NCI-H146 treated with DMSO at 0.1 percent for 48 hours (cell line): ENCODE measurements around the gene DMBX1.

Source experiments
- DNase-seq: peaks from one replicate; lab custom pipeline; 2025; ENCODE audit not compliant: unreplicated experiment; lab: John Stamatoyannopoulos, UW

DMBX1 gene

GRCh38 chr1:46459315-46459714, 30.3 kb upstream of the DMBX1 start:
- DNase-seq: no peak

- no peak for DNase-seq
These were observed 28.4 kb upstream of the DMBX1 start for GRCh38 chr1:46461017-46461808.

DNA sequence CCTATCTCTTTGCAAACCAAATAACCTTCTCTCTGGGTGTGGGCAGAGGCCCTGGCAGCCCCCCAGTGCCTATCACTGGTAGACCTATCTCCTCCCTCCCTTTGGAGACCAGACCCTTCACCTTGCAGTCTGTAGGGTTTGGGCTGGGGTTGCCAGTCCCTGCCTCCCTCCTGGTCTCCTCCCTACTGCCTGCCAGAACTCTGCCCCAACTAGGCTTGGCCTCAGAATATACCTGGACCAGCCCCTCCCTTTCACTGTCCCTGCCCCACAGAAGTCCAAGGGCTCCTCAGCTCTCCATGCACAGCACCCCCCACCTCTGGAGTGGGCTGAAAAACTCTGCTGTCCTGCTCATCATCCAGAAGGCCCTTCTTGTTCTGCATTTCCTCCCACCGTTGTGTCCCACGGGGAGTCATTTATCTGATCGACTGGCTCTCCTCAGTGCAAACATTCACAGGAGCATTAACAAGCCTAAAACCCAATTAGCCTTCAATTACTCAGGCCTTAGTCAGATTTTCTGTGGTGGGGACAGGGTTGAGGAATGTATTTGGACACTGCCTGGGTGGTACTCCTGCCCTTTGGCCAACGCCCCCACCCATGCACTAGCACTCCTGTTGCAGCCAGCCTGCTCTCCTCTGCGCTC, 27.7 kb upstream of the DMBX1 start:
- DNase-seq: no peak

GRCh38 chr1:46464013-46464548, 25.6 kb upstream of the DMBX1 start:
- DNase-seq: no peak

GRCh38 chr1:46464915-46465314, 24.7 kb upstream of the DMBX1 start:
- no peak for DNase-seq

GRCh38 chr1:46465981-46466476, 23.6 kb upstream of the DMBX1 start:
- no peak for DNase-seq

GRCh38 chr1:46466477-46467182, 23.0 kb upstream of the DMBX1 start:
- DNase-seq: no peak

- no peak for DNase-seq
These were observed 22.5 kb upstream of the DMBX1 start for GRCh38 chr1:46467183-46467504.

- DNase-seq: no peak
These were observed 19.8 kb upstream of the DMBX1 start for GRCh38 chr1:46469881-46470280.

DNA sequence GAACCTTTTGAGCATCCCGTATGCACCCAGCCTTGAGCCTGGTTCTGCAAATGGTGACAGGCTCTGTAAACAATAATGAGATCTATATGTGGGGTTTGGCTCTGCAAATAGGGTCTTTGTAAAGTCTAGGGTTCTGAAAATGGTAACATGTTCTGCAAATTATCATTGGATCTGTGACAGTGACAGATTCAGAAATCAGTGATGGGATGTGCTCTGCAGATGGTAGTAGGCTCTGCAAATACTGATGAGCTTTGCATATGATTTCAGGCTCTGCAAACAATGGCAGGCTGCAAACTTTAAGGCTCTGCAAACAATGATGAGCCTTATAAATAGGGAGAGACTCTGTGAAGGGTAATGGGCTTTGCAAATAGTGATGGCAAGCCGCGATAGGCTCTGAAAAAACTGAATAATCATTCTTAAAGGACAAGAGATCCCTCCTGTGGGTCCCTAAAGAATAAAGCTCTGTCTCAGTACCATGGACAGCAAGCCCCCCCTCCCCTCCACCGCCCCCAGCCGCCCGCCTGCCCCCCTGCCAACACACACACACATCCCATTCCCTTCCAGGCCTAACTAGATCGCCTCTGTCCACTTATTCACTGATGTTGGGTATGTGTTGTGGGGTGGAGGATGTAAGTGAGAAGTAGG, 17.7 kb upstream of the DMBX1 start:
- DNase-seq: no peak

- no peak for DNase-seq
These were observed 17.0 kb upstream of the DMBX1 start for GRCh38 chr1:46472498-46473181.

DNA sequence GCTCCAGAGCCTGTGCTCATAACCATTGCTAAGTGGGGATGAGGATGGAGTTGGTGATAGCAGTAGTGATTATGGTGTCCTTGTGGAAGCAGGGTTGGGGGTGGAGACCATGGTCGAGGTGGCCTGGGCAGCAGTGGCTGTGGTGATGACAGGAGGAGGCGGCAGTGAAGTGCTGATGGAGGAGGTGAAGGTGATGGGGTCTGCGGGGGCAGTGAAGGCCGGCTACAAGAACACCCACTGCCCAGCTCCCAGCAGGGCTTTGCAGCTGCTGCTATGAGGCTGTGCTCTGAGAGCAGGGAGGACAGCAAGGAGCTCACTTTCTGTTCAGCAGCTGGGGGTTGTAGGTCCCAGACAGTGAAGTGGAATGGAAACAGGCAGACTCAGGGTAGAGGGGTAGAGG, 15.6 kb upstream of the DMBX1 start:
- no peak for DNase-seq

DNA sequence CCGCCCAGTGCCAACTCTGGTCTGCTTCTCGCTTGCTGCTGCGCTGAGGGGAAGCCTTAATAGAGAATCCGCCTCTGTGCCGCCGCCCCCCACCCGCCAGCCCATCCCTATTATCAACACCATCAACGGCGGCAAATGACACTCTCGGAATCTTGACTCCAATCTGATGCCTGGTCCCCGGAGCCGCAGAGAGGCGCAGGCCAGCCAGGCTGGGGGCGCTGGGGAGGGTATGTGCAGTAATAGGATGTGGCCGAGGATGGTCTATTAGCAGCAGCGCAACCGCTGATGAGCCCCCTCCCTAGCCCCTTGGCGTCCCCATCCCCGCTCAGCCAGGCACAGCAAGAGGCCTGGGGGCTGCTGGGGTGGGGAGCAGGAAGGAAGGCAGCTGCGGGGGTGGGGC, 15.1 kb upstream of the DMBX1 start:
- no peak for DNase-seq

- no peak for DNase-seq
These were observed 13.0 kb upstream of the DMBX1 start for GRCh38 chr1:46476673-46477072.

DNA sequence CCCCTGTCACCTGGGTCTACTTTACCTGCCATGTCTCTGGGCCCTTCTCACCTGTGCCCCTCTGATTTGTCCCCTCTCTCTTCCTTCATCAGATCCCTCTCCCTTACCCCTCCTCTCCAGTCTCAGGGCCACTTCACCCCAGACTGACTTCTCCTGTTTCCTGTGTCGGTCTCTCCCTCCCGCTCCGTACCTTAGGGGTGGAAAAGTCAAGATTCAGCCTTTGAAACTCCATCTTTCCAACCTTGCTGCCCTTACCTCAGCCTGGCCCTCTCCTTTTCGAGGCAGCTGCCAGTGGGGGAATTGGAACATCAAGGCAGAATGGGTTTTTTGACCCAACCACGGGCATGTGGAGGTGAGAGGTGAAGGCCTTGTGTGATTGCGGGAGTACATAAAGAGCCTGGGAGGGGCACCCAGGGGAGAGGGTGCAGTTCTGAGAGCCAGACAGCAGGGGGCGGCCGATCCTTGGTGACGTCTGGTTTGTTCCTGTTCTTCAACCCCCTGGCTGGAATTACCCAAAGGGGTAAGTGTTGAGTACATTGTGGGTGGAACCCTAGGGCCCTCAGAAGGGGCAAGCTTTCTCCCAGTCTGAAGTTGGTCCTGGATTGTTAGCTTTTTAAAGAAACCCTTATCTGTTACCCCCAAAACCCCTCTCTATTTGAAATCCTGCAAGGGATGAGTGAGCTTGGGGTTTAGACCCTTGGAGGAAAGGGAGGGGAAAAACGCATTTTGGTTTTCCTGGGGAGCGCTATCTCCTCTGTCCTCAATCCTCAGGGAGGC, 12.3 kb upstream of the DMBX1 start:
- DNase-seq: peak; percentile 13

DNA sequence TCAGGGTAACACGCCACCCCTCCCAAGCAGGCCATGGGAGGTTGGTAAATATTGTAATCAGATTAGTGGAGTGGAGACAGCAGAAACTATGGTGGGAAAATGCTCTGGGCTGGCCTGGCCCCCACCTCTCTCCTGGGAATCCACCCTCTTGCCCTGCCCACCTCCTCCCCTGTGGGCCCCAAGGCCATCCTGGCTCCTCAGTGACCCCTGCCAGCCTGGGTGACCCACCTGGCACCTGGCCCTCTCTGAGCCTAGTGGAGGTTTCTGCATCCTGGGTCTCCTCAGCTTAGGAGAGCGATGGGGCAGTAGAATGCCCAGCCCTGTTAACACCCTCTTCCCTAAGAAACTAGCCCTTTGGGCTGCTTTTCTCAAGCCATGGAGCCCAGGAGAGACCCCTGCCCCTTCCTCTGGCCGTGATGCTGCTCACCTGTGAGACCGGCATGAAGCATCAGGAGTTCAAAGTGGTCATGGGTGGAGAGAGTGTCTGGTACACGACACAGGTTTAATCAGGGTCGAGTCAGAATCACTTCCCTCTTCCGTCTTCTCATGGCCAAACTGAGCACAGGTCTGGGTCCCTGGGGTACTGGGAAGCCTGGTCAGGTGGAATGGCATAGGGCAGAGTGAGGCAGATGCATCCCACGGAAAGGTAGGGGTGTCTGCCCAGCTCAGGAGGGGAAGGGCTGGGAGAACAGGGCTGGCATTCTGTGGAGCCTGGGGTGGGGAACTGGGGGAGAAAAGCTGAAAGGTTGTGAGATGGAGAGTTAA, 10.7 kb upstream of the DMBX1 start:
- no peak for DNase-seq

- DNase-seq: no peak
These were observed 9.8 kb upstream of the DMBX1 start for GRCh38 chr1:46479744-46480350.

DNA sequence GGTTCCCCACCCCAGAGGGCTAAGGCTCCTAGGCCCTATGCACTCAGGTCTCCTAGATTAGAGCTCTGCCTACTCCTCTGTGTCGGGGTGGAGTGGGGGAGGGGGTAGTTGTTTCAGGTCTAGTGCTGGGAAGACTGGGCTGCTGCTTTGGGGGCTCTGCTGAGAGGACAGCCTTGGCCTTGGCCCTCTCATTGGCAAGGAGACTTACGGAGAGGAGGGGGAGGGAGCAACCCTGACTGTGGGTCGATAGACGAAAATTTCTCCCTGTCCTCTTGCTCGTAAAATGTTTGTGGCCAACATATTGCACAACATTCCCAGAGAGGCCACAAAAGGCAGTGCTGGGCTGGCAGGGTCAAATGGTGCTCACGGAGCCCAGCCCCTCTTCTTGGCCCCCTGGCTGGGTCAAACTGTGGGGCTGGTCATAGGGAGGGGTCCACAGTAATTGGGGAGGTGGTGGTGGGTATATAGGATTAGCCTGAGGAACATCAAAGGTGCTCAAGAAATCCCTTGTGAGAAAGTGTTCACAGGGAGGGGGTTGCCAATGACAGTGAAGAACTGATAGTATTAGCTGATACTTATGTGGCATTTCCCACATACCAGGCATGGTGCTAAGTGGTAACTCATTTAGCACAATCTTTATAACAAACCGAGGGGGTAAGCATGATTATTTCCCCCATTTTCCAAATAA, 8.5 kb upstream of the DMBX1 start:
- no peak for DNase-seq
